GM20000 (cell line): ENCODE measurements around the gene KLRF2.
"Not testable (repeated sequence)": the region's sequence is repeated elsewhere in the genome, so short reads cannot be mapped to it uniquely, and the experiment has no call there.

Experiments
- DNase-seq: peaks from one replicate; pipeline ENCODE4 v3.0.0; 2012; ENCODE audit warnings: low spot score
- TF ChIP-seq, protein P1 (sequence below): IDR thresholded peaks from 2 replicates; pipeline ENCODE4 v1.5.1; 2012; ENCODE audit warnings: mild to moderate bottlenecking, control low read depth; ENCODE audit errors: extremely low read depth, missing control alignments

The KLRF2 gene

DNA sequence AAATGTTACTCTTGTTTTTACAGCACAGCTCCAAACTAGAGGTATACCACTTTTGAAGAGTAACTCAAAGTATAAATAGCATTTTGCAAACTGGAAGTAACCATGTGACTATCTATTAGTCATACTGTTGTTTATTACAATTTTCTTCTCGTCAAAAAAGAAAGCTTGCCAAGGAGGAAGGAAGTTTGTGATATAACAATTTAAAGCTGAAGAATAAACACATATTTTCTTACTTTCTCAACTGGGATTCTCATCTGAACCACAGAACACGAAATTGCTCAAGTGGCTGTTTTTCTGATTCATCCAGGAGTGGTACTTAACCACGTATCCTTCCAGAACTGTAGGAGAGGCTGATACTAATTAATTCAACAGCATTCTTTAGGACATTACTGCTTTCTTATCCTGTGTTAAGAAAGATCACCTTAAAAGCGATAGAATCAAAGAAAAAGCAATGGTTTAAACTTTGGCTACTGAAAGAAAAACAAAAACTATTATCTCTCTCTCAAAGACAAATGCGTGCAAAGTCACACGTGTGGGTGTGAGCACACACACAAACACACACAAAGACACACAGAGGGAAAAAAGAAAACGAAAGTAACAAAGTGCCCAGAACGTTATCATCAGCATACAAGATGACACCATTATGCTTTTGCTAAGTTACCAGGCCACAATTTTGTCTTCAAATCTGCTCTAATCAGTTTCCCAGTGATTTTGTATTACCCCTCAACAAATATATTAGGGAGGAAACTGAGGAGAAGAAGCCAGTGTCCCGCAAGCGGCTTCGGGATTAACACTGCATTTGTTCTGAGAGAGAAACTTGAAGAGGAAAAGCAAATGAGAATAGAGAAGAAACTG lies 11.8 kb upstream of the KLRF2 start, which contains the start of gene CLEC2B:
Gene CLEC2B, minus strand, starts transcription at position 48 of the 855 bp plus-strand sequence.
- no peak for DNase-seq
- TF ChIP-seq, protein P1, sequence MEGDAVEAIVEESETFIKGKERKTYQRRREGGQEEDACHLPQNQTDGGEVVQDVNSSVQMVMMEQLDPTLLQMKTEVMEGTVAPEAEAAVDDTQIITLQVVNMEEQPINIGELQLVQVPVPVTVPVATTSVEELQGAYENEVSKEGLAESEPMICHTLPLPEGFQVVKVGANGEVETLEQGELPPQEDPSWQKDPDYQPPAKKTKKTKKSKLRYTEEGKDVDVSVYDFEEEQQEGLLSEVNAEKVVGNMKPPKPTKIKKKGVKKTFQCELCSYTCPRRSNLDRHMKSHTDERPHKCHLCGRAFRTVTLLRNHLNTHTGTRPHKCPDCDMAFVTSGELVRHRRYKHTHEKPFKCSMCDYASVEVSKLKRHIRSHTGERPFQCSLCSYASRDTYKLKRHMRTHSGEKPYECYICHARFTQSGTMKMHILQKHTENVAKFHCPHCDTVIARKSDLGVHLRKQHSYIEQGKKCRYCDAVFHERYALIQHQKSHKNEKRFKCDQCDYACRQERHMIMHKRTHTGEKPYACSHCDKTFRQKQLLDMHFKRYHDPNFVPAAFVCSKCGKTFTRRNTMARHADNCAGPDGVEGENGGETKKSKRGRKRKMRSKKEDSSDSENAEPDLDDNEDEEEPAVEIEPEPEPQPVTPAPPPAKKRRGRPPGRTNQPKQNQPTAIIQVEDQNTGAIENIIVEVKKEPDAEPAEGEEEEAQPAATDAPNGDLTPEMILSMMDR = no peak

DNA sequence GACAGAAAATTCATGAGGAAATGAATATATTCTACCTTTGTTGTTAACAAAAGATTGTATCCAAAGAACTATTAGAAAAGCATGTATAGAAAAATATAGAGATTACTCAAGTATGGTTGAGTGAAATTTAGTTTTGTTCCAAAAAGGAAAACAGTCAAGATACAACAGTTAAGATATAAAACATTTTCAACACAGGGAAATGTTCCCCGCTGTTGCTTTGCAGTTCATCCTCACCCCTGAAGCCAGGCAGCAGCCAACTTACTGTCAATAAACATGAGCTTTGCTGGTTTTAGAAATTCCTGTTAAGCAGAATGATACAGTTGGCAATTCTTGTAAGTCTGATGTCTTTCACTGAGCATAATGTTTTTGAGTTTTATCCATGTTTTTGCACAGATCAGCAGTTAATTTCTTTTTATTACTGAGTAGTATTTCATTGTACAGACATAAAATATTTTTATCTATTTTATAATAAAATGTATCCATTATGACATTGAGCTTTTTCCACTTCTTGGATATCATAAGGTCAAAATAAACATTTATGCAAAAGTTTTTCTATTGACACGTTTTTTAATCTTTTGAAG lies 10.9 kb upstream of the KLRF2 start:
- TF ChIP-seq, protein P1 = no peak
- DNase-seq = no peak

- peak; percentile 37 for DNase-seq
- TF ChIP-seq, protein P1 = no peak
Observed at GRCh38 chr12:9872162-9872561, 9.1 kb upstream of the KLRF2 start.

- no peak for DNase-seq
- TF ChIP-seq, protein P1 = no peak
Observed at GRCh38 chr12:9872742-9873141, 8.5 kb upstream of the KLRF2 start.

DNA sequence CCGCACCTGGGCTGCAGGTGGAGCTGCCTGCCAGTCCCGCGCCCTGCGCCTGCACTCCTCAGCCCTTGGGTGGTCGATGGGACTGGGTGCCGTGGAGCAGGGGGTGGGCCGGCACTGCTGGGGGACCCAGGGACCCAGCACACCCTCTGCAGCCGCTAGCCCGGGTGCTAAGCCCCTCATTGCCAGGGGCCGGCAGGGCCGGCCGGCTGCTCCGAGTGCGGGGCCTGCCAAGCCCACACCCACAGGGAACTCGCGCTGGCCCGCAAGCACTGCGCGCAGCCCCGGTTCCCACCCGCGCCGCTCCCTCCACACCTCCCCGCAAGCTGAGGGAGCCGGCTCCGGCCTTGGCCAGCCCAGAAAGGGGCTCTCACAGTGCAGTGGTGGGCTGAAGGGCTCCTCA lies 5.2 kb upstream of the KLRF2 start:
- not testable (repeated sequence) for DNase-seq

DNA sequence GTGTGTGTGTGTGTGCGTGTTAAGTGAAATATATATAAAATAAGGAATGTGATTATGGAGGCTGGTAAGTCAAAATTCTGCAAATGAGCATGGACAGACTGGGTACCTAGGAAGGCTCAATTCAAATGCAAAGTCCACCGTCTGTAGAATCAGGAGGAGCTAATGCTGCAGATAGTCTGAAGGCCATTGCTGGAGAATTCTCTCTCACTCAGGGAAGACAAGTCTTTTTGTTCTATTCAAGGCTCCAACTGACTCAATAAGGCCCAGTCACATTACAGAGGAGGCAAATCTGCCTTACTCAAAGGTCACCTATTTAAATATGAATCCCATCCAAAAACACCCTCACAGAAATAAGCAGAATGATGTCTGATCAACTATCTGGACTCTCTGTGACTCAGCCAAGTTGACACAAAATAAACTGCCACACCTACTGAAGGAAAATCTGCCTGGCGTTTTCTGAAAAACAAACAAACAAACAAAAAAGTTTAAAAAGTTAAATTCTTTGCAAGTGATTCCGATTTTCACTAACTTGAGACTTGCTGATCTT lies 684 bp upstream of the KLRF2 start:
- no peak for DNase-seq
- TF ChIP-seq, protein P1 = no peak

GRCh38 chr12:9881988-9882387 lies 699 bp downstream of the KLRF2 start:
- DNase-seq = no peak
- TF ChIP-seq, protein P1 = no peak
